Measurements from ENCODE around the gene CLSTN2.

The CLSTN2 gene

DNA sequence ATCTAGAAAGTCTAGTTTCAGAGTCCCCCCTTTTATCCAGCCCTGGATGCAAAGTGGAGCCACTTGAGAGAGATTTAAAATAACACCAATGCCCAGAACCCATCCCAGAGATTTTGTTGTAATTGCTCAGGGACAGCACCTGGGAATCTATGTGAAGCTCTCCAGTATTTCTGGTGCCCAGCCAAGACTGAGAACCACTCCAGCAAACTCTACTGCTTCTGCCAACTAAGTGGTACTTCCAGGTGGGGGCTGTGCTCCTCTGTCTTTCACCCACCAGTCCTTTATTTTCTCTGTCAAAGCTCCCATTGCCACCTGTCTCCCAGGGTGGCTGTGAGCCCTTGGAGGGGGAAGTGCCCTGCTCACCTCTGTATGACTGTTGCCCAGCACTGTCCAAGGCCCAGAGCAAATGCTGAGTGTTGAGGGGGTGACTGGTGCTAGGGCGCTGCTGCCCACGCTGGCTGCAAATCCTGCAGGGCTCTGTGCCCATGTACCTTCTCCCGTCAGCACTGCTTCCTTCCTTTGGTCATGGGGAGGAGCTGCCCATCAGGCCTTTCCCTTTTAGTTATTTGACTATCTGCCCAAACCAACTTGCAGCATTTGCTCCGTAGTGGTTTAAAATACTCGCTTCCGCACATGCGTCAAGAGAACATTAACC, 9.4 kb downstream of the CLSTN2 start:
- no peak for DNase-seq

GRCh38 chr3:139945386-139945785, 10.4 kb downstream of the CLSTN2 start:
- DNase-seq: no peak

- DNase-seq: no peak
Observed at GRCh38 chr3:139945942-139946341, 11.0 kb downstream of the CLSTN2 start.

GRCh38 chr3:139948467-139948866, 13.5 kb downstream of the CLSTN2 start:
- no peak for DNase-seq

DNA sequence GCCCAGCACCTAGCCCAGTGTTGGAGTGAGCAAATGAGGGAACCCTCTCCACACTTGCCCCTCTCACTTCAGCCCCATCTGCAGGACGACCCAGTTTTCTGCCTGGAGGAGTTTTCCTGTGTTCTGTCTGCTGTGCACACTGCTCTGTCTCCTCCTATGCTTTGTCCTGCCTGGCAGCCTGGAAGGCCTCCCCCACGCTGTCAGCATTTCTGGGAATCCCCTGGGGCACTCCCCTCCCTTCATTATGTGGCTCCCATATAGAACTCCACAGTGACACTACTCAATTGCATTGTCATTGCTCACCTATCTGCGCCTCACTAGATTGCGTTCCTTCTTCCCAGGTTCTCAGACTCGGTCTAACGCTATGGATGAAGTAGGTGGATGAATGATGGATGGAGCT, 13.9 kb downstream of the CLSTN2 start:
- no peak for DNase-seq

- no peak for DNase-seq
Observed at GRCh38 chr3:139953131-139953910, 18.3 kb downstream of the CLSTN2 start.

DNA sequence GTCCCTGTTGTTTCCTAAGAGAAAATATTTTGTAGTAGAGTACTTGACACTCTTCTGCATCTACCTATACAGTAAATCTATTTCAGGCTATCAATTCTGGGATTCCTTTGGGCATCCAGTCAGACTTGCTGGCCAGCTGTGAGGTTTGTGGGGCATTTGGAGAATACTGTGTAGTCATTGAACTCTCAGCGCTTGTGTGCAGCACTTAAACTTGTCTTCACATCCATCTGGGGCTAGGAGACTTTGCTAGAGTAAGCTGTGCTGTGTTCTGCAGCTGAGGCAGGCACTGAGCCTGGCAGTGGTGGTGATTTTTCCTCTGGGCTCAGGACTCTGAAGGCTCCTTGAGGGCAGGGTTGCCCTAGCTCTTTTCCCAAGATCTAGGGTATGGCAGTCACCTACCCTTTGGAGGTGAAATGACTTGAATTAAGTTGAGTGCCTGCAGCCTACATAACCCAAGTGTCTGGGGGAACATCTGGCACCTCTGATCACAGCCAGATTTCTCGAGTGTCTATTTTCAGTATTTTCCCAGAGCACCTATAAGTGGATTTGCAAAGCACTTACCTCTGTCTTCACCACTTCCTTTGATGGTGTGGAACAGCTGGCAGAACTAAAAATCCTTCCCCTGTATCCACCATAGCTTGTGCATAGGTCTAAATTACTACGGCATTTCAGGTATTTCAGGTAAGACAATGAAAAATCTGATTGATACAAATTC, 19.3 kb downstream of the CLSTN2 start:
- no peak for DNase-seq

DNA sequence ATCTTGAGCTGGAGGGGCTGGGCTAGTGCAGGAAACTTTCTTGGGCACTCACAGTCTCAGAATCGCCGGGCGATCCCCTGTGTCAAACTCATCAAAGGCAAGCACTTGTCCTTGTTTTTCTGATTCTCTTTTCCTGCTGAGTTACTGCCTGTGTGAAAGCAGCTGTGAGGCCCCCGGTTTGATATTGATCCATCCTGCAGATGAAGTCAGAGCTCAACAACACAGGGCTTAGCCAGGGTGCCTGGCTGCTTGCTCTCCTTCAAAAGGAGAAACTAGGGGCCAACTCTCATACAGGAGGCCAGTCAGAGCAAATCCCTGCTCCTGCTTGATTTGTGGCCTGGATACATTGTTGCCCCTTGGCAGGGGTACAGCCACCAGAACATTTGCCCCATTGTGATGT, 22.9 kb downstream of the CLSTN2 start:
- DNase-seq: no peak

- no peak for DNase-seq
Observed at GRCh38 chr3:139969386-139969785, 34.4 kb downstream of the CLSTN2 start.

- DNase-seq: no peak
Observed at GRCh38 chr3:139970526-139970925, 35.5 kb downstream of the CLSTN2 start.

GRCh38 chr3:139974809-139975425, 39.9 kb downstream of the CLSTN2 start:
- DNase-seq: no peak

DNA sequence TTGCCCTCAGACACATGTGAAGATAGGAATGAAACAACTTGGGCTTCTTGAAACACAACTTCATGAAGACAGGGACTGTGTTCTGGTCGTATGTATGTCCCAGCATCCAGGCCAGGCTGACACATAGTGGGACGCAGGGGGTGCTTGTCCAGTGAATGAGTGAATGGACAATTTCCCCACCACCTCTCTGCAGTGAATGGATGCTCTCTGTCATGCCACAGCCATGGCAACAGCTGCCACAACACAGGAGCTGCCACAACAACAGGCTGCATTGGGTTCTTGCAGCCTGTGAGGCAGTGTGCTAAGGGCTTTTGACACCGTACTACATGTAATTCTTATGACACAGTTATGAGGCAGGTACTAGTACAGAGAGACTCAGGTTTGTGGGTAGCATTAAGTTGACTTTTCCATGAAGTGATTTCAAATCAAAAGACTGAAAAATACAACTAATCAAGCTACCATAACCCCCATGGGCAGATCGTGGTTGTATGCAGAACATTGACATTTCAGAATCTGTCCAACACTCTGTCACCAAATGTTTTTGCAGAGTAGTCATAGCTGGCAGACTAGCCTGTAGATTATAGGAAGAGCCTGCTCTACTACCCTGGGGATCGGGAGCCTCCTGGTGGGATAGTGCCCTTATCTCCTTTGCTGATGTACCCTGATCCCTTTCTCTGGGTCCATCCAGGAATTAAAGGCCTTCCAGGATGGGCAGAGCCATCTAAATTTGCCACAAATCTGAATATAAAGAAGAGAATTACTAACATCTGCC, 40.8 kb downstream of the CLSTN2 start:
- no peak for DNase-seq

GRCh38 chr3:139978966-139979365, 44.0 kb downstream of the CLSTN2 start:
- no peak for DNase-seq

GRCh38 chr3:139979991-139980390, 45.0 kb downstream of the CLSTN2 start:
- DNase-seq: no peak

DNA sequence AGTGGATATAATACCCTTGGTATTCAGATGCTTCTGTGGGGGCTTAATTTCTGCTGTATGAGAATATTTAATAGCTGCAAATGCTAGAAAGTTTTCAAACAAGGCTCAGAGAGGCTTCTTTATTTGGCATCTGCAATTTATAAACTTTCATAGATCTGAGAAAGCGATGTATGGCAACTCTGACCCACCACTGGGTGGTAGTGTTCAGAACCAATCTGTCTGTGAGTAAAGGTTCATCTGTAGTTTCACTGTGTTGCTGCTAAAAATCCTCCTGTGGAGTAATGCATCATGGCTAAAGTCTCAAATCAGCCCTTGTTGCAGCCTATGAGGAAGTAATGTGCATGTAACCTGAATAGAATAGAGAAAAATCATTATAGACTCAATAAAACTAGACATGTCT, 47.4 kb downstream of the CLSTN2 start:
- no peak for DNase-seq

- DNase-seq: no peak
Observed at GRCh38 chr3:139985576-139985975, 50.6 kb downstream of the CLSTN2 start.

- no peak for DNase-seq
Observed at GRCh38 chr3:139987908-139988307, 52.9 kb downstream of the CLSTN2 start.

- DNase-seq: no peak
Observed at GRCh38 chr3:139988472-139989156, 53.6 kb downstream of the CLSTN2 start.

GRCh38 chr3:139994891-139995290, 59.9 kb downstream of the CLSTN2 start:
- no peak for DNase-seq

DNA sequence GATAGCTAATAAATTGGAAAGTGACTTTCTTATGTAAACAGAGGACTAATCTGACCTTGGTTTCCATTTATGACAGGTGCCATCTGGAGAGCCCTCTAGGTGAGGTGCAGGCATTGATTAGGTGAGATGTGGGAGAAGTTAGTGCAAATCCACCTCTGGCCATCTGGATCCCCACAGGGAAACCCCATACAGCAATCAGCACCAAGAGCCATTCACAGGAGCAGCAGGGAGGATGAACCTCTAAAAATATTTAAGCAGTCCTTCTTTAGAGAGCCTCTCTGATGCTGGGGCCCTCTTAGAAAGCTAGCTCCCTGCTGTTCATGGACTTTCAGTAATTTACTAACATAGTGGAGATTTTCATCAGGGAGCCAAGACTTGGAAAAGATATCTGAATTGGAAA, 69.3 kb downstream of the CLSTN2 start:
- DNase-seq: no peak

GRCh38 chr3:140006331-140006730, 71.3 kb downstream of the CLSTN2 start:
- no peak for DNase-seq

GRCh38 chr3:140007081-140007480, 72.1 kb downstream of the CLSTN2 start:
- no peak for DNase-seq
